Neuronal stem cell (in vitro differentiated cells): Measurements from ENCODE around the gene SERINC3. TPM values are rescaled to one million over a fixed set of nuclear protein-coding genes. Genes with fewer than 3 reads are reported as not detected.

Experiments
- small RNA-seq: library from polyadenylated mRNA; stranded (forward); fragments of <200 nt; extraction: miRNeasy Mini kit (QIAGEN cat#:217004); gene quantifications from one replicate; pipeline ENCODE3, GENCODE V24; 2013; ENCODE audit not compliant: insufficient read depth

SERINC3 gene

Small RNA genes within 50 kb of the gene (small RNA-seq; reads per million reads assigned to genes)
- gene RPL37AP1: not detected
